Hepatic stellate cell (primary cell): ENCODE measurements around the gene SIRPD.
"Not testable (repeated sequence)": the region's sequence is repeated elsewhere in the genome, so short reads cannot be mapped to it uniquely, and the experiment has no call there.

Source experiments
- DNase-seq: peaks from one replicate; pipeline ENCODE4 v3.0.0; 2011; ENCODE audit warnings: low spot score

Gene SIRPD

DNA sequence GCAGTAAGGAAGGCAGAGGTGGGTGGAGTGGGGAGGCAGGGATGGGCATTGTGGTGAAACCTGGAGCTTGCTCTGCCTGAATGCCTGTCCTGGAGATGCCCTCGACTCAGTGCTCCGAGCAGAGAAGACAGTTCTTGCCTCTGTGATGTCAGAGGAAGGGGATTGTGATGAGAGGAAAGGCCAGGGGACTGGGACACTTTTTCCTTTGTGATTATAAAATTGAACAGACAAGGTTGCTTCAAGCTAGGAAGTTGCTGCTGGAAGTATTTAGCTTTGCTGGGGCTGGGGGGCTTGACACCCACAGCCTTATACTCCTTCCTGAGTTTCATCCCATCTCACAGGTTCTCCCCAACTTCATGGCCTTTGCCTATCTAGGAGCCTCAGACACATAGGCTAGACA lies at the start of gene SIRPD:
SIRPD (minus strand) TSS at position 101 of the 400 bp plus-strand sequence; CDS start at position 49, 52 bp downstream.
- no peak for DNase-seq

DNA sequence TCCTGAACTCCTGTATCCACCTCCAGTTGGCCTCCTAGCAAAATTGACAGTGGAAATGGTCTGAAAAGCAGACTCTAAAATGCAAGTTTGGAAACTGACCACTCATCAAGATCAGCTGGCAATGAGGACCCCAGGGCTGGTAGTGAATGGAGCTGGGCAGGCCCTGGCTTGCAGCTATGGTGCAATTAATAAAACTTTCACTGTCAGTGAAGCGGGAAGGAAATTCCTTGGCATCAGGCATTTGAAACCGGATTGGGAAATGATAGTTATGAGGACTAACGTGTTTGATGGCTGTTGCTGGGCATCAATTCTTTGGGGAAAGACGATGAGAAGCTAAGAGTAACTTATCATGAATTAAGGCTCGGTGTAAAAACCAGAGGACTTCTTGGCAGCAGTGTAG lies 43.2 kb upstream of the SIRPD start:
- DNase-seq, result no peak

DNA sequence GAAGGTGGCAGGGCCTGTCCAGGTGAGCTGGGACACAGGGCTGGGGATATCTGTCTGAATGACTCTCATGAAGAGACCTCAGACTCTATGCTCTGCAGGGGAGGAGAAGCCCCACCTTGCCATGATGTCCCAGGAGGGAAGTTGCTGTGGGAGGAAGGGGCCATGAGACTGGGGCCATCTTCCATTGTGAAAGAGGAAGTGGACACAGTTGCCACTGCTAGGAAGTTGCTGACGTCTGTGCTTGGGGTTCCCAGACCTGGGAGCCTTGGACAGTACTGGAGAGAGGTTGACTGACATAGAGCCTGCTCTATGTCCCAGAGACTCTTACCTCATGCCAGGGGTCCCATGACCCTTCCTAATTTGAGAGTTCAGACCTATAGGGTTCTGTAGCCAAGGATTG lies 37.8 kb upstream of the SIRPD start:
- DNase-seq, result no peak

DNA sequence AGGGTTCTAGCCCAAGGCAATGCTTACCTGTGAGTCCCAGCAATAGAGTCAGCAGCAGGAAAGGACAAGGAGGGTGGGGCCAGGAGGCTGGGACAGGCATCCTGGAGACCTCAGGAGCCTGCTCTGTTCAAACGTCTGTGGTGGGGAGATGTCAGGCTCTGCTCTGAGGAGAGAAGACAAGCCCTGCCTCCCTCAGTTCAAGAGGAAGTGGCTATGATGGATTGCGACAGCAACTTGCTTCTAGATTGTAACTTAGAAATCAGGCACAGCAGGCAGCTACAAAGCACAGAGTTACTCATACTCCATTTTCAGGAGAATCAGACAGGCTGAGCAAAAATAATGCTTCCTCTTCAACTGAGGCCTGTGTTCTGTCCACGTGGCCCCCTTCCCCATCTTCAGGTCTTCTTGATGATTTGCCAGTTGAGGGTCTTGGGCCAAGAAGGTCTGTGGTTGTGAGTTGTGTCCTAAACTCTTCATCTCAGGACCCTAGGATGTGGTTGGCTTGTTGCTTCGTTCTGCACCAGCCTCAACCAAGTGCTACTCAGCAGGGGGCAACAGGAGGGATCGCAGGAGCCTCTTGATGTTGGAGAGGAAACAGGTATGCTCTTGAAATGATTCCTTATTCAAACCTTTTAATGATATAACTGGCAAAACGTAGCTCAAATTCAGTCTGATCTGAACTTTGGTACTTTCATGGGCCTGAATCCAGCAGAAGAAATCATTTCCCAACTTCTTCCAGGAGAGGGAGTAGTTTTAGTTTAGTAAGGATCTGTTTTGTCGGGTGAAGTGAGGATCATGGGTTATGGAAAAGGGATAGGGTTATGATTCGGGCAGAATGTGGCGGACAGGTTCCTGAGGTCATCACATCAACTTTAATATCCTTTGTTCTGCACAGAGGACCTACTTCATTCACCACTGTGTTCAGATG lies 31.3 kb upstream of the SIRPD start:
- no peak for DNase-seq

DNA sequence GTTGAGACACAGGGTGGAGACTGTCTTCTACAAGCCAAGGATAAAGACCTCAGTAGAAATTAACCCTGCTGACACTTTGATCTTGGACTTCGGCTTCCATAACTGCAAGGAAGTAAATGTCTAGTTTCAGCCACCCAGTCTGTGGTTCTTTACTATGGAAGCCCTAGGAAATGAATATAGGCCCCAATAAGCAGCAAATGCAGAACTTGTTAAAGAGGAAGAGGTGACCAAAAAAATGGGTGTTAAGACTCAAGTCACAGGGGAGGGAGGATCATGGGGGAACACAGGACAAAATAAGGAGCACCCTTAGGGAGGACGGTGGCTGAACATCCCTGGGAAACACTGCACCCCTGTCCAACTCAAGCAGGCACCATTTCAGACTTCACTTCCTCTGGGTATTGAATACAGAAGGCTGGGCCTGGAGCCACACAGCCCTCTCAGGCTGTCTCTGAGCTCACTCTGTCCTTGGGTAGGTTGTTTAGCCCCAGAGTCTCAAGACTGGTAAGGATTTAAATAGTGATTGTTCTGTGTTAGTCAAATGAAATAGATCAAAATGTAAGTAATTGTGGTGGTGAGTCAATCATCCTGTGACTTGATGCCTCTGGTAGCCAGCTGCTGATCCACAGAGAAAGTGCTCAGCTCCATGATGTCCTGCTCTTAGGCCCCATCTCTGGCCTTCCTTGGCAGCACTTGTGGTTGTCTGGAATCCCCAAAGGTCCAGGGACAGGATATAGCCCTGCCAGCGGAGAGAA lies 30.5 kb upstream of the SIRPD start:
- no peak for DNase-seq

DNA sequence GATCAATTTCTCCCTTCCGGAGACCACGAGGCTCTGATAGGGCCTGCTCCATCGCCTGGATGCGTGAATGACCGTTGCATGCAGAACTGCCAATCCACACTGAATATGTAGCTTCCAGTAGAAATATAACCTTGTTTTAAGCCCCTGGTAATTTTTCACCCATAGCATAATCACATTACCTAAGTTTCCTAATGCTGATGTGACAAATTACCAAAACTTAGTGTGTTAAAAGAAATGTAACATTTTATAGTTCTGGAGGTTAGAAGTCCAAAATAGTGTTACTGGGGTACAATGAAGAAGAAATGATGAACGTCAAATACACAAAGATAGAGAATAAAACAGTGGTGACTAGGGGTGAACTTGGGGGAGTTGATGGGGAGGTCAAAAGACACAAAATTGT lies 22.0 kb upstream of the SIRPD start:
- DNase-seq, result no peak

DNA sequence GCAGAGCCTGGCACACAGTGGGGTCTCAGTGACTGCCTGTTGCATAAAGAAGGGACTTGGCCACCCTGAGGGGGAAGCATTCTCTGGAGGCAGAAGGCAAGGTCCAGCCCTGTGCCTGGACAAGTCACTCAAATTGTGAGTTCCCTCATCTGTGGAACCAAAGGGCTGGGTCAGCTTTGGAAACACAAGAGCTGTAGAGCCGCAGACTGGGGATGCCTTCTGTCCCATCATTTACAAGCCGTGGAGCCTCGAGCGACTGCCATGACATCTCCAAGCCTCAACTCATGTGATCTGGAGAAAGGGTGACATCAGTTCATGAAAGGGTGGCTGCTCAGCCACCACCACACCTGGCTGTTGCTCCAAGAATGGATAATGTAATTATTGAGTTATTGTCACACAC lies 20.4 kb upstream of the SIRPD start:
- no peak for DNase-seq

DNA sequence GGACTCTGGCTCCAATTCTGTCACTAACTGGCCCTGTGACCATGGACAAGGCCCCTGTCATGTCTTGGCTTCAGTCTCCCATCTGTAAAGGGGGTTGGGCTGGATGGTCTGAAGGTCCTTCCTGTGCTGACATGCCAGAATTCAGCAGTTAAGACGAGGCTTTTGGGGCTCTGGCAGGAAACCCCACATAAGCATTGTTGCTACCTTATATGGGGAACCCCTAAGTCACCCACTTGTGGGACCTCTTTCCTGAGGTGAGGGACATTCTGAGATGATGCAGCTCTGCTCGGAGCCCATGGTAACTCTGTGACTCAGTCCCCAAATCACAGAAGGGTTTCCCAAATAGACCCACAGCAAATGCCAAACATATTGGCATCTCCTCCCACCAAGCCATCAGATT lies 19.8 kb upstream of the SIRPD start:
- not testable (repeated sequence) for DNase-seq

DNA sequence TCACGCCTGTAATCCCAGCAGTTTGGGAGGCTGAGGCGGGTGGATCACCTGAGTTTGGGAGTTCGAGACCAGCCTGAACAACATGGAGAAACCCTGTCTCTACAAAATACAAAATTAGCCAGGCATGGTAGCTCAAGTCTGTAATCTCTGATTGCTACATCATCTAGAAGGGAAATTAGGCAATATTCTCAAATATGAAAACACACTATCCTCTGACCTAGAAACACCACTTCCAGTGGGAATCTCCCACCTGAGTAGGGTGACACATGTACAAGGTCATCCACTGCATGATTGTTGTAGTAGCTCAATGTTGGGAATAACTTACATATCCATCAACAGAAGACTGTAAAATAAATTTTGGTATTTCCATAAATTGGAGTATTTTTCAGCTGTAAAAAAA lies 19.1 kb upstream of the SIRPD start:
- no peak for DNase-seq

DNA sequence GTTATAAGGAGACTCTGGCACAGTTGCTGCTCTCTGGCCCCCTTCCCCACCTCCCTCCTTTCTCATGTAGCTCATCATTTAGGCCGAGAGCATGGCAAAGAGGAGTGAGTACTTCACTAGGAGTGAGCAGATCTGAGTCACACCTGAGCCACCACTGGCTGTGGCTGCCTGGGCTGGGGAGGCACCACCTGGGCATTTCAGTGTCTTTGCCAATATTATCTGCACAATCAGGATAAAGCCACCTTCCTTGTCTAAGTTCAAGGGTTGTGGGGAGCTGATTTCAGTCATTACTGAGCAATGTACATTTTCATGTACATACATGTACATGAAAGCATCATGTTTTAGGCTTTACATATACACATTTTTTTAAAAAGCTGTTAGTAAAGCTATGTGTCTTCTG lies 18.5 kb upstream of the SIRPD start:
- not testable (repeated sequence) for DNase-seq

DNA sequence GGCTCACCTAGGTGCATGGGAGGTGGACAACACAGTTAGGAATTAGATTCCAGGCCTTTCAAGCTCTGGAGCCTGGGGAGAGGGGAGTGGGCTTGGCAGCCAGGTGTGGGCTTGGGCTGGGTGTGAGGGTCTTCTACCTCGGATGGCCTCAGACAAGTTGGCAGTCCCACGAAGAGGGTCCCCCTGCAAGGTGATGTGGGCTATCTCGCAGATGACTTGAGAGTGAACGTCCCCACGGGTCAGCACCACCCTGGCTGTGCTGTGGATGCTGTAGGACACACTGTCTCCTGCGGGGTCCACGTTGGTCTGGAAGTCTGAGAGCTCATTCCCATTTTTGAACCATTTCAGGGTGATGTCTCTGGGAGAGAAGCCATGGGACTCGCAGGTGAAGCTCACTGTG lies 14.1 kb upstream of the SIRPD start:
- DNase-seq, result not testable (repeated sequence)

DNA sequence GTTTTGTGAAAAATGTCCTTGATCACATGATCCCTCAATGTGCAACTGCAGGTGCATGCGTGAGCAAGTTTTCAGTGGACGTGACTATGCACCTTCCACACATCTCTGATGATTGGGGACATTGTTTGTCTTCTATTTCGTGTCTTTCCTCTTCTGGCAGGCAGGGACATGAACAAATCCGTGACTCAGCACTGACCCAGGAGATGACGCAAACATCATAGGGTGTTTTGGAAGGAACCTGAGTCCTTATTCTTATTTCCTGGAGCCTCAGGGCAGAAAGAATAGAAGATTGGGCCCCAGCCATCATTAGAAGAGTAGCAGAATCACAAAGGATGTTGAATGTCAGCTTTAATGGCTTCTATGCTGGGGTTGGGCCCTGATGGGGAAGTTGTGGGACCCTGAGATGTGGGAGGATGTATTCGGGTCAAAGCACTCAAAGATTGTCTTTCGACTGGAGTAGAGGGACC lies 11.9 kb upstream of the SIRPD start:
- no peak for DNase-seq

DNA sequence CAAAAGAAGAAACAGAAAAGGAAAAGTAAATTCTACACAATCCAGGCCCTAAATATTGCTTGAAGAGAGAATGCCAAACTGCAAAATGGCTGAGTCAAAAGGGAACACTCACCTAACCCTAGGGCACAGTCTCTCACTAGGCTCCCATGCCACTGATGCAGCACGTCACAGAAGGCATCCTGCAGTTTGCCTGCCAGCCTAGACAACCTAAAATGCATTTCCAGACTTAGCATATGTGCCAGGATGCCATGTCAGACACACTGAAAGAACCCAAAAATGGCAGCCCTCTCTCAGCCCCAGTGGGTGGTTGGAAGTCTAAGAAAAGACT lies 10.6 kb upstream of the SIRPD start:
- no peak for DNase-seq

DNA sequence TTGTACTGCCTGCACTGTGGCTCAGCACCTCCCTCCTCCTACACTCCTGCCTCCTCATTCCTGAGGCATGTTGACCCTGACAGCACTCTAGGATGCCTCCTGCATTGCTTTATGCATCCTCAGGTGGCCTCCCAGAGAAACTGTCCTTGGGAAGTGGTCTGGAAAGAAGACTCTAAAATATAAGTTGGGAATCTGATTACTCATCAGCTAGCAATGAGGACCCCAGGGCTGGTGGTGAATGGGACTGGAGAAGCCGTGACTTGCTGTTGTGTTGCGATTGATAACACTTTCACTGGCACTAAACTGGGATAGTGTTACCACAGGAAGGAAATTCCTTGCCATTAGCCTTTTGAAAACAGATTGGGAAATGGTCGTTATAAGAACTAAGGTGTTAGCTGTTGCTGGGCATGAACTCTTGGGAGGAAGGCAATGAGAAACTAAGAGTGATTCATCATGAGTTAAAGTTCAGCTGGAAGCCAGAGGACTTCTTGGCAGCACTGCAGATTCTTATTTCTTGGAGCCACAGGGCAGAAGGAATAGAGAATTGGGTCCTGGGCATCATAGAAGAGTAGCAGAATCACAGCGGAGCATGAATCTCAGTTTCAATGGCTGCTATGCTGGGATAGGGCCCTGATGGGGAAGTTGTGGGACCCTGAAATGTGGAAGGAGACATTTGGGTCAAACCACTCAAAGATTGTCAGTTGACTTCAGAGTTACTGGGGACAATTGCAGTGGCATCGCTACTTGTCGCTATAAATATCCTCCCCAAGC lies 10.1 kb upstream of the SIRPD start:
- DNase-seq, result no peak

DNA sequence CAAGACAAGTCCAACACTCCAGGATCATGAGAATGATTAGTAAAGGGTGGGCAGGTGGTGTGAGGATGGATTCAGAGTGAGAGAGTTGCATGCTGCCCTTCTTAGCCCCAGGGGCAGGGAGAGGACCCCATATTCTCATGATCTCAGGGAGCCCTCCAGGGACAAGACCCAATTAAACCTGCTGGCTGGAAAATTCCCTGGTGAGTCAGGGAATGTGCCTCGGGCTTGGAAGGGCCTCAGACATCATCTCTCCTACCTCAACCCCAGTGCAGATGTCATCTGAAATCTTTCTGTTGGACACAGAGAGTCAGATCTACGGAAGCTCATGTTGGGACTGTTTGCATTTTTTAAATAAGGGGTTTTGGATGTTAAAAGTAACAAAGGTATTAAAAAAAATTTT lies 9.2 kb upstream of the SIRPD start:
- no peak for DNase-seq

DNA sequence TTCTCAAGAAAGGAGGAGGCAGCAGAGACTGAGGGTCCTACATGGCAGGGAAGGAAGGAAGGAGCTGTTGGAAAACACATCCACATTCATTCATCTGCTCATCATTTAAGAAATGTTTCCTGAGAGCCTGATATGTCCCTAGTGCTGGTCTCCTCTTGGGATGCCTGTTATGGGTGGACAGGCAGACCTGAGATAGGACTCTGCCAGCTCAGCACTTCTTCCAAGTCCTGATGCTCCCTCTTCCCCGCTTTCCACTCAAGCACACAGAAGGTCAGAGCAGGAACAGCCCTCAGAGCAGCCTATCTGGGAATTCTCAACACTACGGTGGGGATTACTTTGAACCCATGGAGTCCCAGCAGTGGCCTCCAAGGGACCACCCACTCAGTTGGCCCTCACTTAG lies 8.0 kb upstream of the SIRPD start:
- DNase-seq, result no peak

DNA sequence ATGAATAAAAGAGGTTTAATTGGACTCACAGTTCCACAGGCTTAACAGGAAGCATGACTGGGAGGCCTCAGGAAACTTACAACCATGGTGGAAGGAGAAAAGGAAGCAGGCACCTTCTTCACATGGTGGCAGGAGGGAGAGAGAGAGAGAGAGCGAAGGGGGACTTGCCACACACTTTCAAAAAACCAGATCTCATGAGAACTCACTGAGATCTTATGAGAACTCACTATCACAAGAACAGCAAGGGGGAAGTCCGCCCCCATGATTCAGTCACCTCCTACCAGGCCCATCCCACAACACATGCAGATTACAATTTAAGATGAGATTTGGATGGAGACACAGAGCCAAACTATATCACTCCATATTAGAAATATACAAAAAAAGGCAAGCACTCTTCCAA lies 6.1 kb upstream of the SIRPD start:
- DNase-seq, result no peak

DNA sequence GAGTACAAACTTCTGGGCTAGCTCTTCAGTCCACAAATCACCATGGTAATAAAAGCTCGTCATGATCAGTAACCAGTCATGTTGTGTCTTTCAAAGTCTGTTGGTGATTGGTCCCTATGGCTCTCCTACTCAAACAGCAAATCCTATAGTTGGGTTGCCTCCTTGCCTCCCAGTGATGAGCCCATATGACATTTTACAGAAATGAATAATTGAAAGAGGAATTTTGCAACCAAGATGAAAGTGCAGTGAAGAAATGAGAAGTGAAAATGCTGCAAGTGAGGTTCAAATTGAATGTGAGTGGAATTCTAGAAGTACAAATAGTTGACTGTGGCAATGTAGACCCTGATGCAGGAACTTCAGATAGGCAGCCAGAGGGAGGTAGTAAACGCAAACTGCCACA lies 5.1 kb upstream of the SIRPD start:
- DNase-seq, result no peak

DNA sequence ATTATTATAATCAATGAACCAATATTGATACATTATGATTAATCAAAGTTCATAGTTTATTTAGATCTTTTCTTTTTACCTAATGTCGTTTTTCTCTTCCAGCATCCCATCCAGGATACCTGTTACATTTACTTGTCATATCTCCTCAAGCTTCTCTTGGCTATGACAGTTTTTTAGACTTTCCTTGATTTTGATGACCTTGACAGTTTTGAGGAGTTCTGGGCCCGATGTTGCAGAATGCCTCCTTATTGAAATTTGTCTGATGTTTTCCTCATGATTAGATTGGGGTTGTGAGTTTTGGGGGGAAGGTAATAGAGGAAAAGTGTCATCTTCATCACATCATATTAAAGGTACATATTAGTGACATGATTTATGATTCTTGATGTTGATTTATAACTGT lies 3.8 kb upstream of the SIRPD start:
- DNase-seq, result no peak

DNA sequence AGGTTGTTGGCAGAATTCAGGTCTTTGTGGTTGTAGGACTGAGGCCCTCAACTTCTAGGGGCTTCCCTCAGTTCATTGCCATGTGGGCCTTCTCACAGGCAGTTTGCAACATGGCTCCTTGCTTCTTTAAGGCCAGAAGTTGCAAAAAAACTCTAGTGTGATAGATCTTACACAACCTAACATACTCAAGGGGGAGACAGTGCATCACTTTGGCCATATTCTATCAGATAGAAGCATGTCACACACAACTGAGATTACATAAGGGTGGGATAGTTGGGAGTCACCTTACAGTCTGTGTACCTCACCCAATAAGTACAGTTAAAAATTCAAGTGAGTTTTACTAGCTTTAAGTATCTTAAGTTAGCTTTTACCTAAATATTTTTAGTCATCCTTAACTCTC lies 1.6 kb downstream of the SIRPD start:
- no peak for DNase-seq

DNA sequence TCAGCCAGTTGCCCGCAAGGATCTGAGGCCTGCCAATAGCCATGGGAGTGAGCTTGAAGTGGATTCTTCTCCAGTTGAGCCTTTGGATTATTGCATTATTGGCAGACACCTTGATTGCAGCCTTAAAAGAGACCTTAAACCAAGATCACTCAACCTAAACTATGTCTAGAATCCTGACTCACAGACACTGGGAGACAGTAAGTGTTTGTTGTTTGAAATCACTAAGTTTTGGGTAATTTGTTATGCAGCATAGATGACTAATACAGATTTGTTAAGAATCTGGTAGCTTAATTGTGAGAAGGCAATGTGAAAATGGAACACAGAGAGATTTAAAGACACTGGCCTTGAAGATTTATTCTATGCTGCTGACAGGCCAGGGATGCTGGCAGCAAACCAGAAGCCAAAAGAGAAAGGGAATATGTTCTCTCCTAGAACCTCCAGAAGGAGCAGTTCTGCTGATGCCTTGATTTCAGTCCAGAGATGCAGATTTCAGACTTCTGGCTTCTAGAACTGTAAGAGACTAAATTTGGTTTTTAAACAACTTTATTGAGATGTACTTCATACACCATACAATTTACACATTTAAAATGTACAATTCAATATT lies 17.6 kb downstream of the SIRPD start:
- DNase-seq, result no peak

DNA sequence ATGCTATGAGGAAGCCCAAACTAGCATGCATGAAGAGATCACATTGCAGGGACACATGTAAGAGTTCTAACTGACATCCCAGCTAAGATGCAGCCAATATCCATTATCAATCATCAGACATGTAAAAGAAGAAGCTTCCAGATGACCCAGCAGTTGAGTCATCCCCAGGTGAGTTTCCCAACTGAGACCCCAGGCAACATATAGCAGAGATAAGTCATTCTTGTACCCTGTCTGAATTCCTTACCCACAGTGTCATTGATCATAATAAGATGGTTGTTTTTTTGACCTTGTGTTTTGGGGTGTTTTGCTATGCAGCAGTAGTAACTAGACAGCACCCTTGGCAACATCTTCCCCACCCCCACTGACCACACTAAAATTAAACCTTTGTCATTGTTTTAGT lies 18.9 kb downstream of the SIRPD start:
- no peak for DNase-seq
